Esophagus squamous epithelium (tissue), 4 donors: ENCODE data around the gene TSPAN5.

Experiments used
- CTCF ChIP-seq, 6 experiments: fragments of 450-650 bp in 4 of 6; fragments of 200-600 bp in 2 of 6; sonication (generic) in 2 of 6; IDR thresholded peaks; one replicate each; pipeline ENCODE4 v1.5.1; 2016 to 2019; ENCODE audit warnings: antibody characterized with exemption in 6 of 6, mild to moderate bottlenecking in 4 of 6, moderate library complexity in 4 of 6
- POLR2A ChIP-seq, 4 donors: fragments of 450-650 bp; IDR thresholded peaks; one replicate each; pipeline ENCODE4 v1.6.1; 2017; ENCODE audit warnings: antibody characterized with exemption in 4 of 4, mild to moderate bottlenecking in 4 of 4, moderate library complexity in 3 of 4

- TF ChIP-seq CTCF (IDR thresholded peaks at IDR 0.05): no peak
- TF ChIP-seq POLR2A (IDR thresholded peaks at IDR 0.05): no peak
Measured at GRCh38 chr4:98474408-98474844, 184.0 kb downstream of the TSPAN5 start.
